Effector CD8-positive, alpha-beta T cell (primary cell): ENCODE results near the gene GH1.
A peak's percentile ranks its signal among the peaks of the same experiment; 100 is the strongest.
"Not testable (repeated sequence)": the region's sequence is repeated elsewhere in the genome, so short reads cannot be mapped to it uniquely, and the experiment has no call there.

Experiments used
- DNase-seq: peaks from one replicate; lab custom pipeline; 2025; lab: John Stamatoyannopoulos, UW

Gene GH1

GRCh38 chr17:63926164-63926563, 7.5 kb upstream of the GH1 start:
- no peak for DNase-seq

GRCh38 chr17:63925615-63926014, 7.0 kb upstream of the GH1 start:
- no peak for DNase-seq

GRCh38 chr17:63922402-63922801, 3.8 kb upstream of the GH1 start:
- DNase-seq: not testable (repeated sequence)

- DNase-seq: not testable (repeated sequence)
Measured at GRCh38 chr17:63920779-63921178, 2.1 kb upstream of the GH1 start.

GRCh38 chr17:63920050-63920449, 1.4 kb upstream of the GH1 start:
- DNase-seq: not testable (repeated sequence)

GRCh38 chr17:63919311-63919723, 678 bp upstream of the GH1 start:
- peak; percentile 55 for DNase-seq

- DNase-seq: no peak
Measured at GRCh38 chr17:63918305-63918704, 334 bp downstream of the GH1 start.

- DNase-seq: no peak
Measured at GRCh38 chr17:63917646-63918045, 993 bp downstream of the GH1 start.

GRCh38 chr17:63917206-63917605, 1.4 kb downstream of the GH1 start:
- DNase-seq: not testable (repeated sequence)

GRCh38 chr17:63916566-63917185, 2.0 kb downstream of the GH1 start:
- DNase-seq: no peak

- not testable (repeated sequence) for DNase-seq
Measured at GRCh38 chr17:63915753-63916152, 2.9 kb downstream of the GH1 start.

GRCh38 chr17:63914471-63914870, 4.2 kb downstream of the GH1 start:
- DNase-seq: no peak

GRCh38 chr17:63911657-63912100, 7.0 kb downstream of the GH1 start:
- peak; percentile 57 for DNase-seq

GRCh38 chr17:63911041-63911635, 7.5 kb downstream of the GH1 start, which contains the start of gene CSHL1:
Gene CSHL1, minus strand, starts transcription at chr17:63911258. Its CDS starts 62 bp downstream, at chr17:63911196.
- no peak for DNase-seq

- DNase-seq: no peak
Measured at GRCh38 chr17:63910096-63910495, 8.5 kb downstream of the GH1 start.

GRCh38 chr17:63909586-63909985, 9.1 kb downstream of the GH1 start:
- not testable (repeated sequence) for DNase-seq

- not testable (repeated sequence) for DNase-seq
Measured at GRCh38 chr17:63907161-63907778, 11.4 kb downstream of the GH1 start.

- not testable (repeated sequence) for DNase-seq
Measured at GRCh38 chr17:63904796-63905195, 13.8 kb downstream of the GH1 start.

- not testable (repeated sequence) for DNase-seq
Measured at GRCh38 chr17:63903787-63904201, 14.8 kb downstream of the GH1 start.

GRCh38 chr17:63901971-63902370, 16.7 kb downstream of the GH1 start:
- not testable (repeated sequence) for DNase-seq

- DNase-seq: not testable (repeated sequence)
Measured at GRCh38 chr17:63898899-63899798, 19.5 kb downstream of the GH1 start.
